GM21825 (cell line): ENCODE measurements around the gene APPL2.

Experiments
- ATAC-seq: cut with Tn5 transposase; IDR thresholded peaks from one replicate; pipeline ENCODE4 v1.9.1; 2021; ENCODE audit warnings: mild to moderate bottlenecking, moderate library complexity; ENCODE audit not compliant: unreplicated experiment

The APPL2 gene, protein sequence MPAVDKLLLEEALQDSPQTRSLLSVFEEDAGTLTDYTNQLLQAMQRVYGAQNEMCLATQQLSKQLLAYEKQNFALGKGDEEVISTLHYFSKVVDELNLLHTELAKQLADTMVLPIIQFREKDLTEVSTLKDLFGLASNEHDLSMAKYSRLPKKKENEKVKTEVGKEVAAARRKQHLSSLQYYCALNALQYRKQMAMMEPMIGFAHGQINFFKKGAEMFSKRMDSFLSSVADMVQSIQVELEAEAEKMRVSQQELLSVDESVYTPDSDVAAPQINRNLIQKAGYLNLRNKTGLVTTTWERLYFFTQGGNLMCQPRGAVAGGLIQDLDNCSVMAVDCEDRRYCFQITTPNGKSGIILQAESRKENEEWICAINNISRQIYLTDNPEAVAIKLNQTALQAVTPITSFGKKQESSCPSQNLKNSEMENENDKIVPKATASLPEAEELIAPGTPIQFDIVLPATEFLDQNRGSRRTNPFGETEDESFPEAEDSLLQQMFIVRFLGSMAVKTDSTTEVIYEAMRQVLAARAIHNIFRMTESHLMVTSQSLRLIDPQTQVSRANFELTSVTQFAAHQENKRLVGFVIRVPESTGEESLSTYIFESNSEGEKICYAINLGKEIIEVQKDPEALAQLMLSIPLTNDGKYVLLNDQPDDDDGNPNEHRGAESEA

DNA sequence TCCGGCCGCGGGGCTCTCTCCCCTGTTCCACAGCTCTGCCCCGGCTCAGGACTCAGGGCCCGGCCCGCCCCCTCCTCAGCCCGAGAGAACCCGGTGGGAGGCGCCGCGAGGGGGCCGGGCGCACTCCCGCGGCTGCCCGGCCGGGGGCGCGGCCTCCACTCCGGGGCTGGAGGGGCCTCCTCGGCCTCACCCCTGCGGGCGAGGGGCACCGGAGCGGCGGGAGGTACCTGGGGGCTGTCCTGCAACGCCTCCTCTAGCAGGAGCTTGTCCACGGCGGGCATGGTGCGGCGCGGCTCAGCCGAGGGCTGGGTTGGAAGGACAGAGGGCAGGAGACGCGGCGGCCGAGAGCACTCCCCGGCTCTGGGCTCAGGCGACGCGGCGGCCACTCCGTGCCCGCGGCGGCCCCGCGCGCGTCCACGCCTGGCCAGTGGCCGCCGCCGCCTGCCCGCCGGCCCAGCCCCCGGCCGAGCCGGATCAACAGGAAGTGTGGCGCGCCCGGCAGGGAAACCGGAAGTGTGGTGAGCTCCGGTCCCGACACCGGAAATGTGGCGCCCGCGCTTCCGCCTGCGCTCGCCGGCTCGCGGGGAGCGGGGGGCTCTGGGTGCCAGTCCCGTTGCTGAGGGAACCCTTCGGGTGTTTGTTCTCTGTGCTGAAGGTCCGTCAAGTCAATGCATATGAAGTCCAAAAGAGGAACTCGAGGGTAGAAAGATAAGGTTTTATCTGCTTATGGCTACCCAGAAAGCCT is at the start of gene APPL2:
Gene APPL2, minus strand, starts transcription at position 443 of the 745 bp plus-strand sequence. Its CDS starts 162 bp downstream, at position 281.
- ATAC-seq: peak; percentile 88

DNA sequence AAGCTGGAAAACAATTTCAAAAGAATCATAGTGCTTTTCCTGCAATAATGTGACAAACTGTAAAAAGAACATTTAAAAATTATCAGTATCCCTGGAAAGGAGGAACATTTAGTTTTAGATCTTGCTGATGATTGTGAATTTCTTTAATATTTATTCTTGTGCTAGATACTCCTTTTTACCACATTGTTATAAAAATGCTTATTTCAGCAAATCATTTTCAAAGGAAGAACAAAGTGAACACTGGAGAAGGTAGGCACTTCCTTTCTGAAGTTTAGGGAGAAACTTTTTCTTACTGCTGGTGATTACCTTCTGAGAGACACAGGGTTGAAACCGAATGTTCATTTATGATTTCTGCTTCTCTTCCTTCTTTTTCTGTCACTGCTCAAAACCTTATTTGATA is 49.4 kb upstream of the APPL2 start:
- no peak for ATAC-seq

DNA sequence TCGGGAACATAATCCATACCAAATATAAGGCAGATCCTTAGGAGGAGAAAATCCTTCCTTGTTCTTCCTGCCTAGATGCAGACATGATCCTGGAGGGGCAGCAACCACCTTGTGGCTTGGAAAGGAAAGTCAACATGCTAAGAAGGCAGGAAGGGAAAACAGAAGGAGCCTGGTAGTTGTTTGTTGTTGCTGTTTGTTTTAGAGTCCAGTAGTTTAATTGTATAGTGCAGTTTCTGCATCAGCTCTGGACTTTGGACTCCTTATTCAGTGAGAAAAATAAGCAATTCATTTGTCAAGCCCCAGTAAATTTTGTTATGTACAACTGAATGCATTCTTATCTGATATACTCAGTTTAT is 45.7 kb upstream of the APPL2 start:
- ATAC-seq: no peak

DNA sequence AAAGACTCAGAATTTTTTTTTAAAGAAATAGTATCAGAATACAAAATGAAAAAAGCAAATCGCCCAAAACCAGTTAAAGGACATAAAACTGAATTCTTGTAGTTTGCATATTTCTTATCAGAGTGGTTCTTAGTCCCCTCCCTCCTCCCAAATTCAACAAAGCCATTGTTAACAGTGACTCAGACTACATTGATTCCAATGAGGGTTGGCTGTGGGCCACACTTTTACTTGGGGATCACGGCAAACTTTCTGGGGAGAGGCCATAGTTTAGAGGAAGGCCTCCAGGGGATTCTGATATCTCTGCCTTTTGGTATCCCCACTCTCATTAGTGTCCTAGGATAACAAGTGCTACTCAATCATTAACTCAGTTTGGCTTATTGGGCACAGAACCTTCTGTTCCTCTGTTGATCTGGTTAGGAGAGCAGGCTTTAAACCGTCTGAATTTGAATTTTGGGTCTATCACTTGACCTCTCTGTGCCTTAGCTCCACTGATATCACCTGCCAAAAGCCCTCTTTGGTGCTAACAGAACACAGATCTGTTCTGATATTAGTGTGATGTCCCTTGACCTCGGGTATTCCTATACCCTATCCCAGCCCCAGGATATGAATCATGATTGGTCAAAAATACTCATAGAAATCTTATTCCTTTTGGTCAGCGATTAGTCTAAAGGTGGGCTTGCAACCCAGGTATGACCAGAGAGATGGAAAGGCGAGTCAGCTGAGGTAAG is 45.2 kb upstream of the APPL2 start:
- no peak for ATAC-seq

DNA sequence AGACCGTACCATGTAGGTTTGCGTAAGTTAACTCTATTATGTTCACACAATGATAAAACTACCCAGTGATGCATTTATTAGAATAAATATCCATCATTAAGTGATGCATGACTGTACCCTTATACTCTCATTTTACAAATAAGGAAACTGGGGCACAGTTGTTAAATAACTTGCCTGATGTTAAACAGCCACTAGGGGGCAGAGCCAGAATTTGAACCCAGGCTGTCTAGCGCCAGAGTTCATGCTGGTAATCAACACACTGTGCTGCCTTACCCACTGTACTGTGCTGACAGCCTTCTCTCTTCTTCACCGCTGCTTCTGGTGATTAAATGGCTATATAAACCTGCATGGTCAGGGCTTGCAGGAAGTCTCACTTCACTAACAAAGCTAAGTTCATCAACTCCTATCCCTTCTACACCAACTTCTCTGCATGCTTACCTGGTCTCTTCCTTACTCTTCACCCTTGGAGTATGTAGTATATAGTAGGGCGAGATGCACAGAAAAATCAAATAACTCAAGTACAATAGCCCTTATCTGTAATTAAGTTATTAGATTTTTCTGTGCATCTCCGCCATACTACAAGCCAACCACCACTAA is 43.6 kb upstream of the APPL2 start:
- no peak for ATAC-seq

DNA sequence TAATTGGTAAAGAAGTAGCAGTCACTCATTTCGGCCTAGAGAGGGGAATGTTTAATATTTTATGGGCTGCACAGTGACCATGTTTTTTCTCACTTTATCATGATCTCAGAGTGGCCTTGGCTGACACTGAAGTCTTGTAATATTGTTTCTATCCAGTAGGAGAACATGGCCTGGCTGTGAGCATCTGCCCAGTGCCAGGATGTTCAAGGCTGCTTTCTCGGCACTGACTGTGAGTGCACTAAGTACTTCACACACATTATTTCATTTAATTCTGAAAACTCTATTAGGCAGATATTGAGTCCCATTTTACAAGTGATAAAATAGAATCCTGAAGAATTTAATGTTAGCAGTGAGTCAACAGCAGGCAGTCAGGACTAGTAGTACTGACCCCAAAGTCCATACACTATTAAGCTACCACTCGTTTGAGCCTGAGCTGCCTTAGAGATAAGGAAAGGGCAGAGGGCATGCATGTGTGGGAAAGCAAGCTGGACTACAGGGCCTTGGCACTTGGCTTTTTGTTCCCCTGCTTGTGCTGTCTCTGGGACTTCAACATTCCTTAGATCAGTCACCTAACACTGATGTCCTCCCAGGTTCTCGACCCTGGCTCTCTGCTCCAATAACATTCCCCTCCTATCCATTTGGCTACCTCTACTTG is 42.2 kb upstream of the APPL2 start:
- no peak for ATAC-seq

DNA sequence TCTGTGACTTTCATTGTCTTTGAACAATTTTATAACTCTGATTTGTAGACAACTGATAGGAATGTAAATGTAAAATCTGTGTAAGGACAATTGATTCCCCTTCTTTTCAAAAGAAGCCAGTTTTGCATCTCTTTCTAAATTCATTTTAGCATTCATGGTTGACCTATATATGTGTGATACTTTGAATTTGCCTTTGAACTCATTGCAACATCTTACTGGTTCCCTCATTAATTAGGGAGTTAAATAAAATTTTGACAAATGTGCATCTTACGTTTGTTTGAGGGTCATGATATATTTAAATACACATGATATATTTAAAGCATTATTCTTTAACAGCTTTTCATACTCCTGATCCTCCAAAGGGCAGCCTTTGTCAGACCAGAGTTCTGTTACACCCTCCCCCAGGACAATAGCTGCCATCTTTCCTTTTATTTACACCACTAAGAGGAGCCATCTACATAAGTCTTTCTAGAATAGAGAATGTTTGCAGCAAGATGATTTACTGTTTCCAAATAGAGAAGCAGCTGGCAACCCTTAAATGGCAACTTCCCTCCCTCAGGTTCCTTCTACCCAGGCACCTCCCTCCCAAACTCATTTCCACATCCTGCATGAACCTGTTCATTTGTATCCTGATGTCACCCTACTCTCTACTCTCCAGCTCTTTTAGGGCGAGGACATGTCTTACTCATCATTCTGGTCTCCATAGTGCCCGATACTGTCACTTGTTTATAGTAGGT is 40.2 kb upstream of the APPL2 start:
- ATAC-seq: no peak

DNA sequence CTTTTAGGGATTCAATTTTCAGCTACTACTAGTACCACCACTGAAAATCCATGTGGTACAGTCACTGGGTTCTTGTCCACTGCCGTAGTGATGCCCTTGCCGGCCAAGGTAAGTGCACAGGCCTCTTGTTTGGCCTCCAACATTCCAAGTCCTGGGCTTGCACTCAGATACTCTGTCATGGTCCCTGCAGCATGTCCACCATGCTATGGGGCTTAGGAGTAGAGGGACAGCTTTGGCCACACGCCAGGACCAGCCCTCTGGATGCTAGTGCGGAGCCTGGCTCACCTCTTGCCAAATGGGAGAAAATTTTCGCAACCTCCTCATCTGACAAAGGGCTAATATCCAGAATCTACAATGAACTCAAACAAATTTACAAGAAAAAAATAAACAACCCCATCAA is 38.6 kb upstream of the APPL2 start:
- ATAC-seq: no peak

DNA sequence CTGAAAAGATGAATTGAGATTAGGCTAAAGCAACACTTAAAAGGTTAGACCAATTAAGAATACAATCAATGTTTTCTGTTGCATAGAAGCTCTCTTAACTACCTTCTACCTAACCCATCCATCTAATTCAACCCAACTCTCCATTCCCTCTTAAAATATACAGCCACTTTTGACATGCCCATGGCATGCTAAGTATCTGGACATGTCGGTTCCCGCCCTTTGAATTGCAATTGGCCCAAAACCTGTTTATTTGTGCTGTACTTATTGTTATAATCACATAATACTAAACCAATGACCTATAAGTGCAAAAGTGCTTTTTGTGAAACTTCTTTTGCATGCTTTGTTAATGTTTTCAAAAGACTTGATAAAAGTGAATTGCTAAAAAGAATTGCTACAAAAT is 37.6 kb upstream of the APPL2 start:
- no peak for ATAC-seq

DNA sequence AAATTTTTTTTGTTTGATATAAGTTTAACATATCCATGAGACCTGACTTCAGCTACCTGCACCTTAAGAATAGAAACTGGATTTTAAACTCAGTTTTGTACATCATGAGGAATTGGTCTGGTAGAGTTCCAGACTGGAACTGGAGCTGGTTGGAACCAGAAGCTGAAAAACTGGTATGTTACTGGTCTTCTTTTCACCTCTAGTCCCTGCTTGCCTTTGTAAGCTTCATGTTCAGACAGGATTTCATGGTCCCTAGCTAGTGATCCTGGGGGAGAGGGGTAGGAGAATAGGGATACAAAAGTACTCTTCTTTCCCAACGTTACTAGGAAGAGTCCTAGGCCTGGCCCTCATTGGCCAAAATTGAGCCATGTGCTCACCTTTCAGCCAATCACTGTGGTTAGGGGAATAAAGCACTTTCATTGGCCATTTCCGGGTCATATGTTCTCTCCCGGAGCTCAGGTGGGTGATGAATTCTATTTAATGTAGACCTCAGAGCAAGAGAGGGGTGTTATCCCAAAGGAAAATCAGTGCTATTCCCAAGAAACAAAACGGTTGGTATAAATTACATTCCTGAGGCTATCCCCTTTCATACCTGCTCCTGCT is 36.9 kb upstream of the APPL2 start:
- no peak for ATAC-seq

DNA sequence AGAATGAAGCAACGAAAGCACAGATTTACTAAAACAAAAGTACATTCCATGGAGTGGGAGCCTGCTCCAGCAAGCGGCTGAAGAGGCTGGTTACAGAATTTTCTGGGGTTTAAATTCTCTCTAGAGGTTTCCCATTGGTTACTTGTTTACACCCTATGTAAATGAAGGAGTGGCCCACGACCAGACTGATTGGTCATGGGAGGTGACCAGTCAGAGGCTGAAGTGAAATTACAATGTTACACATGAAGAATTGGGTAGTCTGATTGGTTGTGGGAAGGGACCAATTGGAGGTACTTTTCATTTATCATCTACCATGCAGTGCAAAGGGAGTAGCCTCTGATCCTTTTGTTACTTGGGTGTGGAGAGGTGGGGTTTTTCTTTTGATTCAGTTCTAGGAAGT is 36.2 kb upstream of the APPL2 start:
- ATAC-seq: no peak

DNA sequence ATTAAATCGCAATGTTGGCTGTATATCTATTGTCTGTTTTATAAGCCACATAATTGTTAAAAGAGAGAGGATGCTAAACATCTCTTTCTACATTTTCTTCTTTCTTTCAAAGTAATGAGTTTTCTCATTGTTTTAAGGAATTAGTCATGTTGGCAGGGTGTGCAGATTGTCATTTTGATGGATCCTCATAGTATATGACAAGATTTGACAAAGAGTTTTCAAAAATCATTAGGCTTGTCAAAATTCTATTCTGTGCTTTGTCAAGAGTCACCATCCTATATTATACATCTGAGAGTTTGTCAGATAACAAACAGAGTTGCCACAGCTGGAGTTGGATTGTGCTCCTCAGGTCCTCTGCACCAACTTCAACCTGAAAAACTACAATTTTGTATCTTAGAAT is 35.4 kb upstream of the APPL2 start:
- ATAC-seq: no peak

DNA sequence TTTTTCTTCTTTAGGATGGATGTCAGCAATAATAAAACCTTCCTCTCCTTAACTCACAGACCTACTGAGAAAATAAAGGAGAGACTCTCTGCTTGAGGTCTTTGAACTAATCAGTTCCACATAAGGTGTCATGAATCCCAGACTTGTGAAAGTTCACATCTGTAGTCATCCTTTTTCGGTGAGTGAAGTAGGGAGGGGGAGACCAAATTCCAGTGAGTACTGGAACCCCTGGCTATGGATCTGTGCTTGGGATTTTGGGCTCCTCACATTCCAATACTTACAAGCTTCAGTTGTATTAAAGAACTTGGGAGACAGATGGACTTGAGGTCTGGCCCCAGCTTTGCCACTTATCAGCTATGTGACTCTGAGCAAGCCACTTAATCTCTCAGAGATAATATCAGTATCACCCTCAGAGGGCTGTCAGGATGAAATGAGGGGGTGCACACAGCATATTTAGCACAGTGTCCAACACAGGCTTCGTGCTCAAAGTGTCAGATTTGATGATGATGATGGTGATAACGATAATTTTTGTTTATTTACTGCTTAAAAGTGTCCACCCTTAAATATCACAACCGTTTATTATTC is 34.8 kb upstream of the APPL2 start:
- ATAC-seq: no peak

DNA sequence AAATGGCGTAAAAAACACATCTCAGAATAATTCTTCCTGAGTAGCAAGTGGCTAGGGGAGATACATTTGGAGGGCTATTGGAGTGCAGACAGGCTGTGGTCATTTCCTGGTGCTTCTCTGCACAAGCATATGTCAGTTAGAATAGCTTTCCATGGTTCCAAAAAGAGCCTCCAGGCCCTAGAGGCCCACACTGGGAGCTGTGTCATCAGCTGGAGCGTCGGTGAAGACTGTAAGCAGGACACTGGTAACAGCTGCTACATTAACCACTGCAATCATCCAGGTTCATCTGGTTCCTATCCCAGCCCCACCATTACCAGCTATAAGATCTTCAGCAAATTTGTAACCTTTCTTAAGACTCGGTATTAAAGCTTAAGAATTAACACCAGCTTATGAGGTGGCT is 31.7 kb upstream of the APPL2 start:
- ATAC-seq: no peak

DNA sequence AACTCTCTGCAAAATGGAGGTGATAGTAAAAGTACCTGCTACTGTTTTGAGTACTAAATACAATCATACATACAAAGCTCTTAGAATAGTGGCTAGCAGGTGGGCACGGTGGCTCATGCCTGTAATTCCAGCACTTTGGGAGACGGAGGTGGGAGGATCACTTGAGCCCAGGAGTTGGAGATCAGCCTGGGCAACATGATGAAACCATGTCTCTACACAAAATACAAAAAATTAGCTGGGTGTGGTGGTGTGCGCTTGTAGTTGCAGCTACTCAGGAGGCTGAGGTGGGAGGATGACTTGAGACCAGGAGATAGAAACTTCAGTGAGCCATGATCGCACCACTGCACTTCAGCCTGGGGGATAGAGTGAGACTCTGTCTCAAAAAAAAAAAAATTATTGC is 28.8 kb upstream of the APPL2 start:
- ATAC-seq: no peak

DNA sequence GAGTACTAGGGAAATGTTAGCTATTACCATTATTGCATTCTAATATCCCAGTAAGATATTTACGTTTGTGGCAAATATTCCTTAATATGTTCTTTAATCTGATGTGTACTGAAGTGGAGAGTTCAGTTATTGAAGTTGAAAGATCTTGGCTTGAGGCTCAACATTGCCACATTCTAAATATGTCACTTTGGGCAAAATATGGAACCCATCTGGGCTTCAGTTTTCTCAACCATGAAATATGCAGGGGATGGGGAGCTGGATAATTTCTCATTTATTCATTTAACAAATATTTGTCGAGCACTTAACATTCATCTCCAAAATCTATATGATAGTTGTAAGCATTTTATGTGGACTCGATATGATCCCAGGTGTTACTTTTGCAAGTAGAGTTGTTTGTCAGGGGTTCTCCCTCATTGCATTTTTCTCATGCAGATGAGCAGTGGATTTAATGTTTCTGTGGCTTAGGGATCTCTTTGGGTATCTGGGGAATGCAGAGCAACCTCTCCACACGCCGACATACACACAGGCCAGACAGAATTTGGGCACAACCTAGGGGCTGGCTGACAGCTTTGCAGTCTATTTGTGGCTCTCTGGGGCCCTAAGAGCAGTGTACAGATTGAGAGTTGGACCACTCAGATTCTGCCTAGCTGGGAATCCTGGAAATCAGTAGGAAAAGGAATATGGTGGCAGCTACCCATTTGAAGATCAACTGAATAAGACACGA is 26.6 kb upstream of the APPL2 start:
- no peak for ATAC-seq

DNA sequence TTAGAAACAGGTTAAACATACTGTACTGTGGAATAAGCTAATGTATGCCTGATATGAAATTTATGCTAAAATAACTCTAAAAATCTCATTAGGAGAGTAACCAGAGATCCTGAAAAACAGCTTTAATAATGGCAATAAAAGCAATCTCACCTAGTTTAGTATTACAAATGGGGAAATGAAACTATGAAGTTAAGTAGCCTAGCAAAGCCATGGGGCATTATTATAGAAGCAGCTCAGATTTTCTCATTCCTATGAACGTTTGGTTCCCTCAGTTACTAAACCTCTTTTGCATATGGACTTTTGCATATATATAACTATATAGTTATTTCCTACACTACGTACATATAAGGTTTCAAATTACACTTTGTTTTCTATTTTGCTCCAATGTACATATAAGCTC is 25.0 kb upstream of the APPL2 start:
- ATAC-seq: no peak

DNA sequence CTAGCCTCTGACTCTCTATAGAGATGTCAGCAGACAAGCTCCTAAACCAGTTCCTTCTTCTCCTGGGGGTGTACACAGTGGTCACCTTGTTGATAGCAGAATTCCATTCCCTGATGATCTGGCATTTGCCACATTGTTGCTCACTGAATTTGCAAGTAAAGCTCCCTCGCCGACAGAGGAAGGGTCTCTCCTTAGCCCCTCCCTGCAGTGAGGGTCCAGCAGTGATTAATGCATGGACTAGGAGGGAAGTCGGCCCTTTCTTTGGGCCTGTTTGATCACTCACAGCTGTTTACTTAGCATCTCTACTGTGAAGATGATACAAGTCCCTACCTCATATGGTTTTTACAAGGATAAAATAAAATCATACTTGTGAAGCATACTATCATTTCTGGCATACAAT is 23.3 kb upstream of the APPL2 start:
- no peak for ATAC-seq
